HT1080 (cell line): ENCODE results near the gene PKD1L1. TPM values are rescaled to one million over a fixed set of nuclear protein-coding genes. Genes with fewer than 3 reads are reported as not detected.
"Not testable (repeated sequence)": the region's sequence is repeated elsewhere in the genome, so short reads cannot be mapped to it uniquely, and the experiment has no call there.

ENCODE experiments used
- DNase-seq: peaks from one replicate; pipeline ENCODE4 v3.0.0-alpha.2; 2015; ENCODE audit warnings: low read depth
- total RNA-seq: library from RNA; depleted of rRNA; stranded (reverse); fragments of >200 nt; shearing (Covaris generic); gene quantifications from 2 replicates; pipeline ENCODE4 v1.2.3, GENCODE V29; 2014

The PKD1L1 gene
- total RNA-seq, 1 experiment from 2014 or later: 0.55 TPM

DNA sequence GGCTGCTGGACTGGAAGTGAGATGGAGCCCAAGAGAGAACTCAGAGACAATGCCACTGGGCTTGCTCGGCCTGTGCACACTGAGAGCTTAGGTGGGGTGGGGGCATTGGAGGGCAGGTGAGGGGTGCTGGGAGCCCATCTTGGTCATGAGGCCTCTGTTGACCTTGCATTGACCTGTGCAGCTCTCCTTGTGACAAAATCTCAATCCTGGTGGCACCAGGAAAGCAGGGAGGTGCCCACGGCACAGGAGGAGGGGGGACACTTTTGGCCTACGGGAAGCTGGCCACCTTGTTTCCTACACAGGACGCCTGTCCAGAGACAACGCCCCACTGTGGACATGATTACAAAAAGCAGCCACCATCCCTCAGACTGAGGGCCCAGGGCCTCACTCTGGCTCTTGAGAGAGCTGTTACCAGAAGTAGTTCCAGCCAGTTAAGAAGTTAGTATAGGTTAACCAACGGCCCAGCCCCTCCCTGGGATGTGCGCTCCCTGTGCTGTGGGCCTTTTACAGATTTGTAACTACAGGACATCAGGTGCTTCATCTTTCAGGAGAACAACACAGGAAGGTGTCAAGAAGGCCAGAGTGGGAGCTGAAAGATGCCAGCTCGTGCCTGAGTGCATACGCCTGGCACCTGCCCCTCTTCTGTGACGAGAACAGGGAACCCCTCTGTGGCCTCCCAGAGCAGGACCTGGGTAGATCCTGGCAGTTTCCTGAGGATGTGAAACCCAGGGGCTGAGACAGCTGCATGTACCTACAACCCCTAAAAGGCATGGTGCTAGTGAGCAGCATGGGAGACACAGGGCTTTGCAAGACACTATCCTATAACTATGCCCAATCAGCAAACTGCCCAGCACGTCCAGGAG lies 10.3 kb downstream of the PKD1L1 start:
- DNase-seq: no peak

DNA sequence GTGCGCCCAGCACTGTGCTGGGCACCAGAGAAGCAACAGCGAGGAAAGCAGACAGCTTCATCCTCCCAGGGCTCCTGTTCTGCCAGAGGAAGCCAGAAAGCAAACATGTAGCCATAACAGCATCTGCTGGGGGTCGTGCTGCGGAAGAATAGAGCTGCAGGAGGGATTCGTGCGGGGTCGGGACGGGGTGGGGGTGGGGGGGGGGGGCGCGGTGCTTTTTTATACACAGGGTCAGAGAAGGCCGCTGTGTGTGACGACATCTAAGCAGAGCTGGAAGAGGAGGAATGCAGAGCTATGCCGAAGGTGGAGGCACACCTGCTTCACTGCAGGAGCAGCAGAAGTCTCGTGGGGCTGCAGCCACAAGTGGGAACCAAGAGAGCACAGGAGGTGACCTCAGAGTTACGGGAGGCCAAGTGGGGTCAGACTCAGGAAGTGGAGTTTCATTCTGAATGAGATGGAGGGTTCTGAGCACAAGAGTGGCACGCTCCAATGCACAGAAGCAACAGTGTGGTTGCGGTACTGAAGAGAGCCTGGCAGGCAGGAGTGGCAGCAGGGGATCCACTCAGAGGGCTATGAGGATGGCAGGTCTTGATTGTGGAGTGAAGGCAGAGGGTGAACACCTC lies 11.1 kb downstream of the PKD1L1 start:
- DNase-seq: no peak

DNA sequence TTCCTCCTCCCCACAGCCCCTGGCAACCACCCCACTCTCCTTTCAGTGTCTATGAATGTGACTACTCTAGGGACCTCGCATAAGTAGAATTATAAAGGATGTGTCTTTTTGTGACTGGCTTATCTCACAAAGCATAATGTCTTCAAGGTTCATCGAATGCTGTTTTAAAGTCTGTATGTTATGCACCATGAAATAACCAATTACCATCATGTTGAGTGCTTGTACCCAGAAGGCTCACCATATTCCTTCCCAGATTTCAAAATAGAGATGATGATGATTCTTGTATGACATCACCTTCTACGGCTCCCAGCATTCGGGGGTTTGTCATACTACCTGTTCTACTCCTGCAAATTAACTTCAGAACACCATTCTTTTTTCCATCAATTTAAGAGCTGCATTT lies 11.9 kb downstream of the PKD1L1 start:
- DNase-seq: no peak

DNA sequence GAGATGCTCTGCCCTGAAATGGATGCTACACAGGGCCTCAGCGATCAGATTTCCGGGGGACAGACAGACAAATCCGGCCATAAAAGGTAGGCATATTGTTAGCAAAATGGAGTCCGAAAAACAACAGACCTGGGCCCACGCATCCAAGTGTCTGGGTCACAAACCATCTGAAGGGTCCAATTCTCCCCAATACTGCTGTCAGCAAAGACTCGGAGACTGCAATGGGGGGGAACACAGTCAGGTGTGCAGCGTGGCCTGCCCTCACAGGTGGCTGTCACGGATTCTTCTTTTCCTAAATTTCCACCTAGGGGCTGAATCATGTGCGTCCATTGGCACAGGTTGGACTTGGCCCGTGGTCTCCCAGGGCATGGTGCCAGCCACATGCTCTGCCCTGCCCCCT lies 12.9 kb downstream of the PKD1L1 start:
- no peak for DNase-seq

GRCh38 chr7:47934831-47935230 lies 13.4 kb downstream of the PKD1L1 start:
- DNase-seq: no peak

GRCh38 chr7:47933215-47933614 lies 15.1 kb downstream of the PKD1L1 start:
- DNase-seq: no peak

DNA sequence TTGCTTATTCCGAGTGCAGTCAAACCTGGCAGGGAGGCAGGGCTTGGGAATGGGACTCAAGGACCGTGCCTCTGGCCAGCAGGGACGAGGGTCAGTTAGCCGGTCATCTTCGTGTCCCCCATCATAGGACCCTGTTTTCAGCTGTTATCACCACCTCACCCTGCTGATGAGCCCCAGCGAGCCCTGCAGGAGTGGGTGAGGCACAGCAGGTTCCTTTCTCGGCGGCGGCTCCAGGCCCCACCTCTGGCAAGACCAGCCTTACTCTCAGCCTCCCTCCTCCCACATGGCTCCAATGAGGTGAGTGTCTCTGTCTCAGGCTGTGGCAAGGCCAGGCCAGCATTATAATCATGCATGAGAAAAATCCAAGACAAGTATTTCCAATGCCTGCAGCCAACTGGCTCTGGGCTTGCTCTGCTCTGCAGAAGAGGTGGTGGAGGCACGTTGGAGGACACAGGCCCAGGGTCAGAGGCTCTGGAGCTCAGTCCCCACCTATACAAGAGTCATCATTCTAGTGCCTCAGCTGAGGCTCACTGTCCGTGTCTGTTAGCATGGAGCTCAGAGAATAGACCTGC lies 15.7 kb downstream of the PKD1L1 start:
- DNase-seq: no peak

GRCh38 chr7:47932016-47932415 lies 16.2 kb downstream of the PKD1L1 start:
- DNase-seq: no peak

DNA sequence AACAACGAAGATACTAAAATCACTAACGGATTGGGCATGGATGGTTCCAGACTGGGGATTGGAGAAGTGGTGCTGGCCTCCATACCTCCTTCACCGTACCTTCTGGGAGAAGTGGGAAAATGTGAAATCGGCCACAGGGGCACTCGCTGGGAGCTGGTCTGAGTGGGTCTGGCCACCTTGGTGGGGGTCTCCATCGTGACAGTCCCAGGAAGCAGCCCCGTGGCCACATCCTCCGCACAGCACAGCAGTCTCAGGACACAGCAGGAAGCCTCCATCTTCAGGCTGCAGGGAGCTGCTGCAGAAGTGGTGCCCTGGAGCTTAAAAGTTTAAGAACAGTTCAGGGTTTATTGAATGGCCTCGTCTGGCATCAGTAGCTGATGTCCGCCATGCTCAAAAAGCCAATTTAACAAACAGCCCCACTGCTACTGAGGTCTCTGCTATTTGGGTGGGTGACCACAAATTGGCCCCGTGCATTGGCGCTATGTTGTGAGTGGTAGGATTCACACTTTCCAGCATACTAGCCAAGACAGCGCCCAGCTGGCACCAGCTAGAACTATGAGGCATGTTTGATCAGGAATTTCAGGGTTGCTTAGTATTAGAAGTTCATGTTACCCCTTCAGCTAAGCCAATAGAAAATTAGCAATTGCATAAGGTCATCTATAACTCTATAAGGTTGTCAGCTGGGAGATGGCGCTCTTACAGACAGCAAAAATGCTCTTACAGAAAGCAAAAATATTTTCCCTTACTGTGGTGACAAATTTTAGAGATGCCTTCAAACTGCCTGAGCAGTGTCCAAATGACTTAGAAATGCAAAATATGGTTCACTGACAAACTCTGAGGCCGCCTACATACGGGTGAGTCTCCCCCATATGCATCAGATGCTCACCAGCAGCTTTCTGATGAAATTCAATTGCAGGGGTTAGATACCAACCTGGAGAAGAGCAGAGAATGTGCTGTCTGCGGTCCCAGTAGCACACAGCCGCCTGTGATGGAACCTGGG lies 17.0 kb downstream of the PKD1L1 start:
- no peak for DNase-seq

DNA sequence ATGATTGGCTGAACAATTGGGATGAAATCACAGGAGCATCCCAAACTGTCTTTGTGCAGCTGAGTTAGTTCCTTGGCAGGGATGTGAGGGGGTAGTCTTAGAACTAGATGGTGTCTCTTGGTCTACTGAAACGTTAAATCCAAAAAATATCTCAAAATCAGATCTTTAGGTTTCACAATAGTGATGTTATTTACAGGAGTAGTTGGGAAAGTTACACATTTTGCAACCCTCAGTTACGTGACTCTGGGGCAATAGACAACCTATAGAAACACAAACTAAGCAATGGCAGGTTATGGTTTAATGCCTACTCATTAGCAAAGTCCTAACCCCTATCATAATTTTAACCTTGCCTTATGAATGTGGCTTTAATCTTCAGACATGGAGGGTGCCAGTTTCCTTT lies 24.0 kb downstream of the PKD1L1 start:
- no peak for DNase-seq

DNA sequence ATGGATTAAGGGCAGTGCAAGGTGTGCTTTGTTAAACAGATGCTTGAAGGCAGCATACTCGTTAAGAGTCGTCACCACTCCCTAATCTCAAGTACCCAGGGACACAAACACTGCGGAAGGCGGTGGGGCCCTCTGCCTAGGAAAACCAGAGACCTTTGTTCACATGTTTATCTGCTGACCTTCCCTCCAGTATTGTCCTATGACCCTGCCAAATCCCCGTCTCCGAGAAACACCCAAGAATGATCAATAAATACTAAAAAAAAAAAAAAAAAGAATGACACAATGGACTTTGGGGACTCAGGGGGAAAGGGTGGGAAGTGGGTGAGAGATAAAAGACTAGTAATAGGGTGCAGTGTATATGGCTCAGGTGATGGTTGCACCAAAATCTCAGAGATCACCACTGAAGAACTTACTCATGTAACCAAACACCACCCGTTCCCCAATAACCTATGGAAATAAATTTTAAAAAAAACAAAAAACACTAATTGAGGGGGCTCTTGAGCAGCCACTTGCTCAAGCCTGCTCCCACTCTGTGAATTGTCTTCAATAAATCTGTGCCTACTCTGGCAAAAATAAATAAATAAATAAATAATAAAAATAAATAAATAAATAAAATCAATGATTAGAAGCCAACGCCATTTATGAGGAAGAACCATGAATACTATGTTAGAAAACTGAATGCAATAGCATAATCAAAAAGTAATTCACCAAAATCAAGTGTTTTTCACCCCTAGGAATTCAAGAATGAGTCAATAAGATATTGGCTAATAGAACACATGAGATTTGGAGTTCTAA lies 25.0 kb downstream of the PKD1L1 start:
- not testable (repeated sequence) for DNase-seq

- not testable (repeated sequence) for DNase-seq
Measured at GRCh38 chr7:47916514-47916913, 31.8 kb downstream of the PKD1L1 start.

DNA sequence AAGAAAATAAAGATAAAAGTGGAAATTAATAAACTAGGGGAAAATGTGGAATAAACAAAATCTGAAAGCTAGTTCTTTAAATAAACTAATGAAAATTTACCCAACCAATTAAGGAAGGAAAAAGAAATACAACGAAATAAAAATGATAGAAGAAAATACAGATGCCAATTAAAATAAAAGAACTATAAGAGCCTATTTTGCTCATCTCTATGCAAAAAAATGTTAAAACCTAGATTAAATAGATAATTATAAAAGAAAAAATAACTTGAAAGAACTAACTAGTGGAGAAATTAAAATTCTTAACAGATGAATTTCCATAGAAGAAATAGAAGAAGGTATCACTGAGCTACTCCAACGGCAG lies 32.7 kb downstream of the PKD1L1 start:
- DNase-seq: no peak

- DNase-seq: no peak
Measured at GRCh38 chr7:47914717-47915615, 33.3 kb downstream of the PKD1L1 start.

- no peak for DNase-seq
Measured at GRCh38 chr7:47912332-47912731, 35.9 kb downstream of the PKD1L1 start.

DNA sequence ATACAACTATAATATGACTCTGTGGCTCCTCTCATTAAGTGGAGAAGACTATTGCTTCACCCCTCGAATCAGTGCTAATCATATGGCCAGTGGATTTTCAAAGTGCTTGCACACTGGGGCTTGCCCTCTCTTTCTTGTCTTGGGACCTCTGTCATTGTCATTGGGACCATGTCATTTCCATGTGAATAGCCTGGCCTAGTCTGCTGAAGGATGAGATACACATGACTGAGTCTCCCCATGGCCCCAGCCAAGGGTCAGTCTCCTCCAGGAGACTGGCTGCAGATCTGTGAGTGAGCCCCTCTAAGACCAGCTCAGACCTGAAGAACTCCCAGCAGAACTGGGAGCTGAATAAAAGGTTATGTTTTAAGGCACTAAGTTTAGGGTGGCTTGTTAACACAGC lies 39.5 kb downstream of the PKD1L1 start:
- DNase-seq: no peak

DNA sequence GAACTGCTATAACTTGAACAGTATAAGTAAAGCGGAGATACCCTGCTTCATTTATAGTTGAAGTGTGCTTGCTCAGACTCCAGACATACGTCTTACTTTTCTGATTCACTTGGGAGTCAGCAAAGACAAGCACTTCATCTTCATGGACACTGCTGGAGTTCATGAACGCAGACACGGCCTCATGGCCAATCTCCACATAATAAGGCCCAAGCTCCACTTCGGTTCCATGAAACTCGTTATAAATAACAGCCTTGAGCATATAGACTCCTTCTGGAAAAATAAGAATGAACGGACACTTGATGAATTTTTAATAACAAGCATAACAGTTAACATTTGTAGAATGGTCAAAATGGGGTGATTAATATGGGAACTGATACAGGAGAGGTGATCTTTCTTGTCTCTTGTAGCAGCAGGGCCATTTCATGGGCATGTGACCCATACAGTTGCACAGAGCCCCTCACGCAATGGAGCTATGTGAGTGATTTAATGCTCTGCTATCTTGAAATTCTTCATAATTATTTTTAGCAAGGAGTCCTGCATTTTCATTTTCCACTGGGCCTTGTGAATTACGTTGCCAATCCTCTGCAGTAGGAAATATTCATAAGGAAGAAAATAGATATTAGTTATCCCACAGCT lies 40.2 kb downstream of the PKD1L1 start:
- DNase-seq: no peak

GRCh38 chr7:47906883-47907282 lies 41.4 kb downstream of the PKD1L1 start:
- DNase-seq: no peak
